Ishikawa (cell line): Measurements from ENCODE around the gene CASK.

ENCODE experiments used
- CEBPB ChIP-seq: IDR thresholded peaks from 2 replicates; pipeline ENCODE4 v1.6.1; 2012
- CREB1 ChIP-seq: IDR thresholded peaks from 2 replicates; pipeline ENCODE4 v1.6.1; 2012; ENCODE audit warnings: low read depth
- EGR1 ChIP-seq: IDR thresholded peaks from 2 replicates; pipeline ENCODE4 v1.6.1; 2012
- EP300 ChIP-seq: IDR thresholded peaks from 2 replicates; pipeline ENCODE4 v1.6.1; 2012; ENCODE audit warnings: borderline replicate concordance
- FOXM1 ChIP-seq: IDR thresholded peaks from 2 replicates; pipeline ENCODE4 v1.6.1; 2012; ENCODE audit warnings: low read depth, borderline replicate concordance
- MAX ChIP-seq: IDR thresholded peaks from 2 replicates; pipeline ENCODE4 v1.6.1; 2012
- NFIC ChIP-seq: IDR thresholded peaks from 2 replicates; pipeline ENCODE4 v1.6.1; 2012
- RAD21 ChIP-seq: IDR thresholded peaks from 2 replicates; pipeline ENCODE4 v1.6.1; 2012; ENCODE audit warnings: low read depth
- TAF1 ChIP-seq: IDR thresholded peaks from 2 replicates; pipeline ENCODE4 v1.6.1; 2012; ENCODE audit warnings: low read depth, mild to moderate bottlenecking
- TCF12 ChIP-seq: IDR thresholded peaks from 2 replicates; pipeline ENCODE4 v1.6.1; 2012; ENCODE audit warnings: low read depth
- TEAD4 ChIP-seq: IDR thresholded peaks from 2 replicates; pipeline ENCODE4 v1.6.1; 2012
- USF1 ChIP-seq: IDR thresholded peaks from 2 replicates; pipeline ENCODE4 v1.6.1; 2012
- YY1 ChIP-seq: IDR thresholded peaks from 2 replicates; pipeline ENCODE4 v1.6.1; 2012; ENCODE audit warnings: low read depth
- ZBTB7A ChIP-seq: IDR thresholded peaks from 2 replicates; pipeline ENCODE4 v1.6.1; 2012; ENCODE audit warnings: low read depth
- TF ChIP-seq, protein P1 (sequence below): IDR thresholded peaks from 2 replicates; pipeline ENCODE4 v1.6.1; 2012; ENCODE audit warnings: low read depth, mild to moderate bottlenecking

The CASK gene

GRCh38 chrX:41468647-41469323 lies 454.6 kb downstream of the CASK start:
- TF ChIP-seq ZBTB7A (no peak), EGR1 (no peak), CEBPB (no peak), USF1 (no peak), TEAD4 (no peak), TAF1 (no peak), CREB1 (no peak), TCF12 (no peak), FOXM1 (no peak), EP300 (no peak), YY1 (no peak), MAX (no peak), NFIC (no peak), RAD21 (no peak)
- TF ChIP-seq, protein P1, sequence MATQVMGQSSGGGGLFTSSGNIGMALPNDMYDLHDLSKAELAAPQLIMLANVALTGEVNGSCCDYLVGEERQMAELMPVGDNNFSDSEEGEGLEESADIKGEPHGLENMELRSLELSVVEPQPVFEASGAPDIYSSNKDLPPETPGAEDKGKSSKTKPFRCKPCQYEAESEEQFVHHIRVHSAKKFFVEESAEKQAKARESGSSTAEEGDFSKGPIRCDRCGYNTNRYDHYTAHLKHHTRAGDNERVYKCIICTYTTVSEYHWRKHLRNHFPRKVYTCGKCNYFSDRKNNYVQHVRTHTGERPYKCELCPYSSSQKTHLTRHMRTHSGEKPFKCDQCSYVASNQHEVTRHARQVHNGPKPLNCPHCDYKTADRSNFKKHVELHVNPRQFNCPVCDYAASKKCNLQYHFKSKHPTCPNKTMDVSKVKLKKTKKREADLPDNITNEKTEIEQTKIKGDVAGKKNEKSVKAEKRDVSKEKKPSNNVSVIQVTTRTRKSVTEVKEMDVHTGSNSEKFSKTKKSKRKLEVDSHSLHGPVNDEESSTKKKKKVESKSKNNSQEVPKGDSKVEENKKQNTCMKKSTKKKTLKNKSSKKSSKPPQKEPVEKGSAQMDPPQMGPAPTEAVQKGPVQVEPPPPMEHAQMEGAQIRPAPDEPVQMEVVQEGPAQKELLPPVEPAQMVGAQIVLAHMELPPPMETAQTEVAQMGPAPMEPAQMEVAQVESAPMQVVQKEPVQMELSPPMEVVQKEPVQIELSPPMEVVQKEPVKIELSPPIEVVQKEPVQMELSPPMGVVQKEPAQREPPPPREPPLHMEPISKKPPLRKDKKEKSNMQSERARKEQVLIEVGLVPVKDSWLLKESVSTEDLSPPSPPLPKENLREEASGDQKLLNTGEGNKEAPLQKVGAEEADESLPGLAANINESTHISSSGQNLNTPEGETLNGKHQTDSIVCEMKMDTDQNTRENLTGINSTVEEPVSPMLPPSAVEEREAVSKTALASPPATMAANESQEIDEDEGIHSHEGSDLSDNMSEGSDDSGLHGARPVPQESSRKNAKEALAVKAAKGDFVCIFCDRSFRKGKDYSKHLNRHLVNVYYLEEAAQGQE, result no peak
